Small intestine (tissue), 7 donors: Measurements from ENCODE around the gene TNS1. TPM values are rescaled to one million over a fixed set of nuclear protein-coding genes. Genes with fewer than 3 reads are reported as not detected.

Experiments
- DNase-seq, 2 donors: peaks; one replicate each; pipeline versions ENCODE4 v3.0.0 to v3.0.0-alpha.2; 2013
- FAIRE-seq: peaks from 2 replicates; lab custom pipeline; 2012; peaks lifted over from hg19 to GRCh38; lab: Jason Lieb, UNC
- H3K27ac ChIP-seq, 3 donors: one replicate each; pipeline ENCODE4 v1.5.1; 2013; ENCODE audit warnings: low read length in 2 of 3, mild to moderate bottlenecking in 2 of 3, control low read depth in 1 of 3, inconsistent platforms in 1 of 3, low read depth in 1 of 3, moderate library complexity in 1 of 3
- H3K27me3 ChIP-seq, 3 donors: one replicate each; pipeline ENCODE4 v1.6.1; 2013; ENCODE audit warnings: low read length in 3 of 3, inconsistent platforms in 1 of 3; ENCODE audit not compliant: control insufficient read depth in 3 of 3, insufficient read depth in 3 of 3
- H3K36me3 ChIP-seq, 3 donors: one replicate each; pipeline ENCODE4 v1.6.1; 2013; ENCODE audit warnings: low read length in 3 of 3, inconsistent platforms in 1 of 3, low read depth in 1 of 3, mild to moderate bottlenecking in 1 of 3, moderate library complexity in 1 of 3; ENCODE audit not compliant: control insufficient read depth in 3 of 3, insufficient read depth in 2 of 3
- H3K4me1 ChIP-seq, 3 donors: one replicate each; pipeline ENCODE4 v1.6.1; 2013; ENCODE audit warnings: low read length in 2 of 3, inconsistent platforms in 1 of 3, low read depth in 1 of 3, mild to moderate bottlenecking in 1 of 3, moderate library complexity in 1 of 3; ENCODE audit not compliant: control insufficient read depth in 3 of 3, insufficient read depth in 2 of 3
- H3K4me3 ChIP-seq, 3 donors: one replicate each; pipeline ENCODE4 v1.5.1; 2013; ENCODE audit warnings: low read length in 3 of 3, control low read depth in 1 of 3, inconsistent platforms in 1 of 3, low read depth in 1 of 3, mild to moderate bottlenecking in 1 of 3, moderate library complexity in 1 of 3
- H3K9me3 ChIP-seq, 2 donors: one replicate each; pipeline ENCODE4 v1.6.1; 2013; ENCODE audit warnings: low read depth in 1 of 2, low read length in 1 of 2; ENCODE audit not compliant: control insufficient read depth in 2 of 2, insufficient read depth in 1 of 2
- WGBS, 3 donors: extraction: QIAGEN DNeasy Blood & Tissue Kit; methylation state at CpG; one replicate each; pipeline ENCODE4 v1.1.7; 2013; 5-methylcytosine and 5-hydroxymethylcytosine counted together
- polyA plus RNA-seq, 4 donors: library from polyadenylated mRNA; stranded (reverse) in 3 of 4; unstranded in 1 of 4; fragments of 200-250 nt in 3 of 4; fragments of 120-200 nt in 1 of 4; gene quantifications; one replicate each; pipeline versions ENCODE4 v1.2.1 to v1.2.3, GENCODE V29; 2013
- donor health status: healthy with polysubstance abuse.
- donor health status: control.
- donor health status: control.
- donor health status: Bipolar disorder and iron deficiency.
- donor health status: healthy.

The TNS1 gene
- polyA plus RNA-seq, 4 donors: 1.3 to 52.1 (median 9.8) TPM

- peaks cover 0 to 4% (median 2%) of the 10 kb centered on the region in 3 donors for H3K4me1 ChIP-seq
- WGBS, 3 donors: 64 to 86% (median 84%) methylated on average over 24 to 25 of the region's 25 CpGs
- H3K36me3 ChIP-seq: peaks cover 0 to 14% (median 0%) of the 10 kb centered on the region in 3 donors
- DNase-seq (no peak), FAIRE-seq (no peak)
- H3K27me3 ChIP-seq: no peaks in the 10 kb centered on the region
- H3K27ac ChIP-seq: peak overlapping the region in 1 of 3 donors; percentile 76
- no peak overlapping the region for H3K4me3 ChIP-seq
- H3K9me3 ChIP-seq: no peaks in the 10 kb centered on the region
Observed at GRCh38 chr2:217912098-217913024, 90.4 kb downstream of the TNS1 start.

GRCh38 chr2:217911283-217912097, 91.3 kb downstream of the TNS1 start:
- peaks cover 0 to 4% (median 2%) of the 10 kb centered on the region in 3 donors for H3K4me1 ChIP-seq
- peaks cover 0 to 15% (median 0%) of the 10 kb centered on the region in 3 donors for H3K36me3 ChIP-seq
- H3K9me3 ChIP-seq: no peaks in the 10 kb centered on the region
- peak overlapping the region in 1 of 3 donors; percentile 76 for H3K27ac ChIP-seq
- no peak for FAIRE-seq
- no peak overlapping the region for H3K4me3 ChIP-seq
- no peaks in the 10 kb centered on the region for H3K27me3 ChIP-seq
- WGBS, 3 donors: 68 to 74% (median 72%) methylated on average over 9 of the region's 9 CpGs
- DNase-seq: no peak

- FAIRE-seq (no peak), DNase-seq (no peak)
- Histone ChIP-seq H3K27me3 (no peaks in the 10 kb centered on the region), H3K4me1 (peaks cover 0 to 4% (median 2%) of the 10 kb centered on the region in 3 donors), H3K36me3 (peaks cover 0 to 12% (median 0%) of the 10 kb centered on the region in 3 donors), H3K4me3 (no peak overlapping the region), H3K27ac (peak overlapping the region in 1 of 3 donors; percentile 76), H3K9me3 (no peaks in the 10 kb centered on the region)
Observed at GRCh38 chr2:217910875-217911212, 92.0 kb downstream of the TNS1 start.

GRCh38 chr2:217909156-217909820, 93.5 kb downstream of the TNS1 start:
- no peak for DNase-seq
- H3K27ac ChIP-seq: peak overlapping the region in 1 of 3 donors; percentile 53
- no peak overlapping the region for H3K4me3 ChIP-seq
- H3K27me3 ChIP-seq: no peaks in the 10 kb centered on the region
- no peak for FAIRE-seq
- WGBS, 3 donors: 75 to 77% (median 76%) methylated on average over 10 of the region's 10 CpGs
- H3K9me3 ChIP-seq: no peaks in the 10 kb centered on the region
- peaks cover 0 to 4% (median 2%) of the 10 kb centered on the region in 3 donors for H3K4me1 ChIP-seq
- H3K36me3 ChIP-seq: peaks cover 0 to 7% (median 0%) of the 10 kb centered on the region in 3 donors

- Histone ChIP-seq H3K27me3 (no peaks in the 10 kb centered on the region), H3K9me3 (no peaks in the 10 kb centered on the region), H3K27ac (peak overlapping the region in 1 of 3 donors; percentile 33), H3K36me3 (peaks cover 0 to 7% (median 0%) of the 10 kb centered on the region in 3 donors), H3K4me1 (peaks cover 0 to 6% (median 4%) of the 10 kb centered on the region in 3 donors), H3K4me3 (no peak overlapping the region)
- DNase-seq: no peak
- no peak for FAIRE-seq
- WGBS, 3 donors: 68 to 85% (median 71%) methylated on average over 7 to 8 of the region's 8 CpGs
Observed at GRCh38 chr2:217908544-217908943, 94.3 kb downstream of the TNS1 start.

- 87 to 98% (median 97%) methylated on average over 3 of the region's 3 CpGs for WGBS, 3 donors
- H3K27me3 ChIP-seq: no peaks in the 10 kb centered on the region
- H3K9me3 ChIP-seq: peaks cover 0 to 3% of the 10 kb centered on the region in 2 donors
- H3K27ac ChIP-seq: peak overlapping the region in 1 of 3 donors; percentile 16
- FAIRE-seq (no peak), DNase-seq (no peak)
- peaks cover 0 to 12% (median 0%) of the 10 kb centered on the region in 3 donors for H3K36me3 ChIP-seq
- no peak overlapping the region for H3K4me3 ChIP-seq
- peaks cover 0 to 18% (median 6%) of the 10 kb centered on the region in 3 donors for H3K4me1 ChIP-seq
Observed at GRCh38 chr2:217907266-217907665, 95.5 kb downstream of the TNS1 start.

- Histone ChIP-seq H3K9me3 (peaks cover 0 to 3% of the 10 kb centered on the region in 2 donors), H3K36me3 (peaks cover 0 to 13% (median 0%) of the 10 kb centered on the region in 3 donors), H3K4me3 (no peak overlapping the region), H3K4me1 (peaks cover 0 to 20% (median 9%) of the 10 kb centered on the region in 3 donors), H3K27me3 (no peaks in the 10 kb centered on the region), H3K27ac (peak overlapping the region in 1 of 3 donors; percentile 16)
- WGBS, 3 donors: 46 to 79% (median 72%) methylated on average over 5 of the region's 5 CpGs
- no peak for FAIRE-seq
- no peak for DNase-seq
Observed at GRCh38 chr2:217906798-217907197, 96.0 kb downstream of the TNS1 start.
